Osteoblast (primary cell): ENCODE results near the gene SEMA3F. TPM values are rescaled to one million over a fixed set of nuclear protein-coding genes. Genes with fewer than 3 reads are reported as not detected.

Experiments
- DNase-seq: peaks from one replicate; pipeline ENCODE4 v3.0.0; 2011; ENCODE audit warnings: low spot score, mixed read lengths; ENCODE audit not compliant: insufficient read length; ENCODE audit errors: missing footprints
- H2AFZ ChIP-seq: 2 replicates; pipeline ENCODE4 v1.6.0; 2011; ENCODE audit warnings: mild to moderate bottlenecking, low read length
- H3K27ac ChIP-seq: 2 replicates; pipeline ENCODE4 v1.5.1; 2011; ENCODE audit warnings: mild to moderate bottlenecking, low read depth, low read length, moderate library complexity
- H3K27me3 ChIP-seq: 2 replicates; pipeline ENCODE4 v1.6.0; 2012; ENCODE audit warnings: mild to moderate bottlenecking, control low read depth, inconsistent platforms, low read length, moderate library complexity; ENCODE audit not compliant: insufficient read depth
- H3K36me3 ChIP-seq: 2 replicates; pipeline ENCODE4 v1.5.1; 2011; ENCODE audit warnings: mild to moderate bottlenecking, low read length, control low read depth, moderate library complexity; ENCODE audit not compliant: insufficient read depth
- H3K4me1 ChIP-seq: 2 replicates; pipeline ENCODE4 v1.5.1; 2011; ENCODE audit warnings: mild to moderate bottlenecking, low read length, control low read depth, moderate library complexity; ENCODE audit not compliant: insufficient read depth
- H3K4me2 ChIP-seq: 2 replicates; pipeline ENCODE4 v1.6.0; 2011; ENCODE audit warnings: mild to moderate bottlenecking, low read length; ENCODE audit not compliant: insufficient read depth
- H3K4me3 ChIP-seq: fragments of 200-600 bp; sonication (generic); 3 replicates; pipeline ENCODE4 v1.5.1; 2012; ENCODE audit warnings: mild to moderate bottlenecking, low read length, inconsistent platforms; ENCODE audit not compliant: insufficient read depth
- H3K79me2 ChIP-seq: 2 replicates; pipeline ENCODE4 v1.6.0; 2012; ENCODE audit warnings: mild to moderate bottlenecking, low read length, control low read depth, inconsistent platforms; ENCODE audit not compliant: insufficient read depth
- H3K9me3 ChIP-seq: 2 replicates; pipeline ENCODE4 v1.5.1; 2011; ENCODE audit warnings: low read depth, low read length, control low read depth
- H4K20me1 ChIP-seq: 2 replicates; pipeline ENCODE4 v1.6.0; 2012; ENCODE audit warnings: mild to moderate bottlenecking, low read length, control low read depth; ENCODE audit not compliant: insufficient read depth
- total RNA-seq: library from RNA; depleted of rRNA; stranded (reverse); fragments of >200 nt; gene quantifications from 2 replicates; pipeline ENCODE4 v1.2.3, GENCODE V29; 2012
- TF ChIP-seq, protein P1 (sequence below): IDR thresholded peaks from 2 replicates; pipeline ENCODE4 v1.5.1; 2011; ENCODE audit warnings: mild to moderate bottlenecking, low read depth, low read length, moderate library complexity; ENCODE audit errors: extremely low read depth

The SEMA3F gene
- total RNA-seq, 1 donor, result 5.1 TPM

DNA sequence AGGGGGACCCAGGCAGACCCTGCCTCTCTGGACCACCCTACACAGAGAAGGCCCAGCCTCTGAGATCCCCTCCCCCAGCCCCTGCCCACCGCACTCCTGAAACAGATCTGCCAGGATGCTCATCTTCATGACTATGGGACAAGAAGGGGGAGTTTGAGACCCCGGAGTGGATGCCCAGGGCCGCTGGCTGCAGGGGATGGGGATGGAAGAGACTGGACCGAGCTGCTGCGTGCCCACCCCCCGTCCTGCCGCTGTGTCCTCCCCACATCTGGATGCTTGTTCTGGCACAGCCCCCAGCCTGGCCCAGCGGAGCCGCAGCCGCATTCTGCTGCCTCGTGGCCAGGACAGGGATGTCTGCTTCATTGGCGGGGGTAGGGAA, 30.3 kb upstream of the SEMA3F start:
- peaks cover 25% of the 10 kb centered on the region for H4K20me1 ChIP-seq
- TF ChIP-seq, protein P1, sequence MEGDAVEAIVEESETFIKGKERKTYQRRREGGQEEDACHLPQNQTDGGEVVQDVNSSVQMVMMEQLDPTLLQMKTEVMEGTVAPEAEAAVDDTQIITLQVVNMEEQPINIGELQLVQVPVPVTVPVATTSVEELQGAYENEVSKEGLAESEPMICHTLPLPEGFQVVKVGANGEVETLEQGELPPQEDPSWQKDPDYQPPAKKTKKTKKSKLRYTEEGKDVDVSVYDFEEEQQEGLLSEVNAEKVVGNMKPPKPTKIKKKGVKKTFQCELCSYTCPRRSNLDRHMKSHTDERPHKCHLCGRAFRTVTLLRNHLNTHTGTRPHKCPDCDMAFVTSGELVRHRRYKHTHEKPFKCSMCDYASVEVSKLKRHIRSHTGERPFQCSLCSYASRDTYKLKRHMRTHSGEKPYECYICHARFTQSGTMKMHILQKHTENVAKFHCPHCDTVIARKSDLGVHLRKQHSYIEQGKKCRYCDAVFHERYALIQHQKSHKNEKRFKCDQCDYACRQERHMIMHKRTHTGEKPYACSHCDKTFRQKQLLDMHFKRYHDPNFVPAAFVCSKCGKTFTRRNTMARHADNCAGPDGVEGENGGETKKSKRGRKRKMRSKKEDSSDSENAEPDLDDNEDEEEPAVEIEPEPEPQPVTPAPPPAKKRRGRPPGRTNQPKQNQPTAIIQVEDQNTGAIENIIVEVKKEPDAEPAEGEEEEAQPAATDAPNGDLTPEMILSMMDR, result no peak
- H3K4me3 ChIP-seq, result no peak overlapping the region
- peaks cover 13% of the 10 kb centered on the region for H3K36me3 ChIP-seq
- H3K4me1 ChIP-seq, result peaks cover 5% of the 10 kb centered on the region
- no peaks in the 10 kb centered on the region for H3K27me3 ChIP-seq
- DNase-seq, result peak; percentile 88
- H2AFZ ChIP-seq, result no peak overlapping the region
- H3K9me3 ChIP-seq, result no peaks in the 10 kb centered on the region
- H3K79me2 ChIP-seq, result no peaks in the 10 kb centered on the region
- H3K4me2 ChIP-seq, result no peak overlapping the region
- no peak overlapping the region for H3K27ac ChIP-seq

GRCh38 chr3:50125541-50126286, 29.4 kb upstream of the SEMA3F start:
- Histone ChIP-seq H3K4me2 (no peak overlapping the region), H3K79me2 (no peaks in the 10 kb centered on the region), H4K20me1 (peaks cover 17% of the 10 kb centered on the region), H3K27me3 (no peaks in the 10 kb centered on the region), H2AFZ (no peak overlapping the region), H3K4me1 (peaks cover 5% of the 10 kb centered on the region), H3K36me3 (peaks cover 4% of the 10 kb centered on the region), H3K4me3 (no peak overlapping the region), H3K27ac (no peak overlapping the region), H3K9me3 (no peaks in the 10 kb centered on the region)
- peak; percentile 78 for DNase-seq
- TF ChIP-seq, protein P1, result no peak

DNA sequence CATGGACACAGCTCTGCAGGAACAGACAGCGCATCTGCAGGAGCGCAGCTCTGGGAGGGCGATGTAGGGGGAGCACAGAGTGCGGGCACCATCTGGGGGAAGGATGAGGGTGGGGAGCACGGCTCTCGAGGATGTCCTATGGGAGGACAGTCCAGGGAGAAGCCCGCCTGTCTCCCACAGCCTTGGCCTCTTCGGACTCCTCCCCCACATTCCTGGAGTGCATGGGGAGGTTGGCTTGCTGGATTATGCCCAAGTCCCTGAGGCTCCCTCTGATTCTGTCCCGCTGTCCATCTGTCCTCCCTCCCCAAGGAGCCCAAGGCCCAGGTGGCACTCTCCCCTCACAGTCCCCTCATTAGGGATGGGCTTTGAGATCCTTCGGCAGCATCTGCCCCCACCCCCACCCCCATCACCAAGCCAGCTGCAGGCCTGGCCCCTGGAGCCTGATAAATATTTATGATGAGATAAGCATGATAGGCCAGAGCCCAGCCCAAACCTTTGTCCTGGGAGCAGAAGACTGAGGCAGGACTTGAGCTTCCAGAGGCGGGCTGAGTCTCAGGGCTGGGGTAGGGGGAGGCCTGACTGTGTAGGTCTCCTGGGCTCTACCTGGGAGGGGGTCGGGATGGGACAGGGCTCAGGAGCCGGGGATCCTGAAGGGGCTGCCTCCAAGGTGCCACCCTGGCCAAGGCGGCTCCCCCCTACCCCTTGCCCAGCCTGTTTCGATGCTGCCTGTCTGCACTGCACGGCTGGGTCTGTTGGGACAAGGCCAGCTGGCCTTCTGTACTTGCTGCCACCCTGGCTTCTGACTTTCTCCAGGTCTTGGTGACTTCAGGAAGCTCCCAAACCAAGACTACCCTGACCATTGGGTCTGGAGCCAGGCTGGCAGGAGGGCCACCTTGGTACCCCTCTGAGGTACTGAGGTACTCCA, 28.6 kb upstream of the SEMA3F start:
- H3K79me2 ChIP-seq, result no peaks in the 10 kb centered on the region
- no peak overlapping the region for H2AFZ ChIP-seq
- peaks cover 9% of the 10 kb centered on the region for H4K20me1 ChIP-seq
- H3K4me2 ChIP-seq, result no peak overlapping the region
- TF ChIP-seq, protein P1, result no peak
- H3K4me1 ChIP-seq, result peaks cover 5% of the 10 kb centered on the region
- H3K9me3 ChIP-seq, result no peaks in the 10 kb centered on the region
- H3K27ac ChIP-seq, result no peak overlapping the region
- peak; percentile 97 for DNase-seq
- H3K4me3 ChIP-seq, result no peak overlapping the region
- H3K27me3 ChIP-seq, result peaks cover 2% of the 10 kb centered on the region
- no peaks in the 10 kb centered on the region for H3K36me3 ChIP-seq

GRCh38 chr3:50127251-50127691, 27.9 kb upstream of the SEMA3F start:
- no peak overlapping the region for H3K27ac ChIP-seq
- H4K20me1 ChIP-seq, result peaks cover 3% of the 10 kb centered on the region
- no peaks in the 10 kb centered on the region for H3K36me3 ChIP-seq
- DNase-seq, result peak; percentile 77
- H3K4me2 ChIP-seq, result no peak overlapping the region
- no peak overlapping the region for H2AFZ ChIP-seq
- H3K9me3 ChIP-seq, result no peaks in the 10 kb centered on the region
- H3K79me2 ChIP-seq, result no peaks in the 10 kb centered on the region
- TF ChIP-seq, protein P1, result no peak
- H3K27me3 ChIP-seq, result peaks cover 3% of the 10 kb centered on the region
- peaks cover 5% of the 10 kb centered on the region for H3K4me1 ChIP-seq
- no peak overlapping the region for H3K4me3 ChIP-seq
